SK-N-SH (cell line): ENCODE measurements around the gene CLEC16A. TPM values are rescaled to one million over a fixed set of nuclear protein-coding genes. Genes with fewer than 3 reads are reported as not detected.
A peak's percentile ranks its signal among the peaks of the same experiment; 100 is the strongest.

Experiments
- CTCF ChIA-PET: fragments of 300-600, 350-600 bp; formaldehyde crosslinking; extraction: SDS; loops from one replicate; lab custom pipeline; 2021; lab: Yijun Ruan, JAX
- POLR2A ChIA-PET: fragments of 350-600 bp; sonication (Branson Sonifier 250); formaldehyde crosslinking; extraction: SDS; loops from one replicate; lab custom pipeline; 2020; ENCODE audit warnings: antibody characterized with exemption, inconsistent platforms; lab: Yijun Ruan, JAX
- DNase-seq: peaks from one replicate; pipeline ENCODE4 v3.0.0; 2012
- H2AFZ ChIP-seq: fragments of 200-600 bp; sonication (generic); 2 replicates; pipeline ENCODE4 v1.8.1; 2016; ENCODE audit warnings: antibody characterized with exemption, mild to moderate bottlenecking, low read depth
- H3F3A ChIP-seq: fragments of 200-600 bp; sonication (generic); replicated peaks from 2 replicates; pipeline ENCODE3; 2016; ENCODE audit warnings: antibody characterized with exemption, mild to moderate bottlenecking; ENCODE audit not compliant: insufficient read depth
- H3K27ac ChIP-seq, 2 experiments: fragments of 200-500 bp in 1 of 2; fragments of 200-600 bp in 1 of 2; sonication (Bioruptor generic) in 1 of 2; sonication (generic), shearing (Covaris generic) in 1 of 2; 2 replicates each; pipeline versions ENCODE4 v1.5.1 to v1.6.1; 2014 to 2016; ENCODE audit warnings: low read depth in 2 of 2, inconsistent platforms in 1 of 2, low read length in 1 of 2, mild to moderate bottlenecking in 1 of 2, mixed read lengths in 1 of 2
- H3K27me3 ChIP-seq: fragments of 200-600 bp; sonication (generic), shearing (Covaris generic); 2 replicates; pipeline ENCODE4 v1.6.1; 2016; ENCODE audit warnings: mixed run types; ENCODE audit not compliant: insufficient read depth
- H3K36me3 ChIP-seq, 2 experiments: fragments of 200-500 bp in 1 of 2; fragments of 200-600 bp in 1 of 2; sonication (Bioruptor generic) in 1 of 2; sonication (generic) in 1 of 2; replicated peaks in 1 of 2; 2 replicates each; pipeline versions ENCODE3 to v1.5.1; 2014 to 2016; ENCODE audit warnings: low read length in 1 of 2, mild to moderate bottlenecking in 1 of 2; ENCODE audit not compliant: insufficient read depth in 2 of 2, control insufficient read depth in 1 of 2
- H3K4me1 ChIP-seq, 2 experiments: fragments of 200-500 bp in 1 of 2; fragments of 200-600 bp in 1 of 2; sonication (Bioruptor generic) in 1 of 2; sonication (generic), shearing (Covaris generic) in 1 of 2; 2 replicates each; pipeline versions ENCODE4 v1.5.1 to v1.6.1; 2014 to 2016; ENCODE audit warnings: low read depth in 1 of 2, low read length in 1 of 2, mixed run types in 1 of 2; ENCODE audit not compliant: insufficient read depth in 2 of 2, control insufficient read depth in 1 of 2
- H3K4me2 ChIP-seq: fragments of 200-600 bp; sonication (generic), shearing (Covaris generic); 2 replicates; pipeline ENCODE4 v1.6.1; 2017; ENCODE audit warnings: mixed run types
- H3K4me3 ChIP-seq, 2 experiments: fragments of 200-500 bp in 1 of 2; fragments of 200-600 bp in 1 of 2; sonication (Bioruptor generic) in 1 of 2; sonication (generic), shearing (Covaris generic) in 1 of 2; 2 replicates each; pipeline versions ENCODE4 v1.5.1 to v1.8.1; 2014 to 2016; ENCODE audit warnings: low read depth in 2 of 2, inconsistent platforms in 1 of 2, low read length in 1 of 2, mild to moderate bottlenecking in 1 of 2, mixed read lengths in 1 of 2, moderate library complexity in 1 of 2
- H3K79me2 ChIP-seq: fragments of 200-600 bp; sonication (generic); 2 replicates; pipeline ENCODE4 v1.8.1; 2017; ENCODE audit warnings: mild to moderate bottlenecking; ENCODE audit not compliant: insufficient read depth
- H3K9ac ChIP-seq: fragments of 200-600 bp; sonication (generic); 2 replicates; pipeline ENCODE4 v1.6.1; 2017; ENCODE audit warnings: mixed run types
- H3K9me2 ChIP-seq: fragments of 200-600 bp; sonication (generic); 2 replicates; pipeline ENCODE4 v1.6.1; 2017; ENCODE audit warnings: mixed run types
- H3K9me3 ChIP-seq: fragments of 200-600 bp; sonication (generic); 2 replicates; pipeline ENCODE4 v1.6.1; 2017; ENCODE audit warnings: mixed run types, mild to moderate bottlenecking, moderate library complexity
- H4K20me1 ChIP-seq: fragments of 200-600 bp; sonication (generic); 2 replicates; pipeline ENCODE4 v1.6.1; 2017; ENCODE audit warnings: mild to moderate bottlenecking, mixed run types; ENCODE audit not compliant: insufficient read depth
- CHD2 ChIP-seq: fragments of 150-350 bp; IDR thresholded peaks from 2 replicates; pipeline ENCODE4 v1.6.1; 2018; ENCODE audit warnings: low read length; ENCODE audit not compliant: partially characterized antibody
- ELF1 ChIP-seq: IDR thresholded peaks from 2 replicates; pipeline ENCODE4 v1.4.0; 2012
- EZH2phosphoT487 ChIP-seq: fragments of 200-600 bp; sonication (generic); IDR thresholded peaks from 2 replicates; pipeline ENCODE4 v1.6.1; 2017; ENCODE audit warnings: low read depth, mixed run types, mild to moderate bottlenecking, antibody characterized with exemption, moderate library complexity, borderline replicate concordance
- FOXJ3 ChIP-seq: sonication (generic); formaldehyde crosslinking; IDR thresholded peaks from 2 replicates; pipeline ENCODE4 v1.5.1; 2020; ENCODE audit warnings: mild to moderate bottlenecking, missing genetic modification reagents
- FOXM1 ChIP-seq: IDR thresholded peaks from 2 replicates; pipeline ENCODE4 v1.4.0; 2012; ENCODE audit warnings: low read depth, mild to moderate bottlenecking
- GATA2 ChIP-seq: sonication (generic); formaldehyde crosslinking; IDR thresholded peaks from 2 replicates; pipeline ENCODE4 v1.5.0; 2020; ENCODE audit warnings: mild to moderate bottlenecking, missing genetic modification reagents
- IRF3 ChIP-seq: fragments of 150-350 bp; IDR thresholded peaks from 2 replicates; pipeline ENCODE4 v1.6.1; 2016; ENCODE audit warnings: mild to moderate bottlenecking, low read depth, low read length
- JUND ChIP-seq: IDR thresholded peaks from 2 replicates; pipeline ENCODE4 v1.4.0; 2012
- MAX ChIP-seq: IDR thresholded peaks from 2 replicates; pipeline ENCODE4 v1.4.0; 2012; ENCODE audit warnings: low read depth
- MEF2A ChIP-seq: IDR thresholded peaks from 2 replicates; pipeline ENCODE4 v1.4.0; 2012; ENCODE audit warnings: low read depth, borderline replicate concordance
- MXI1 ChIP-seq: IDR thresholded peaks from 2 replicates; pipeline ENCODE4 v1.6.1; 2012; ENCODE audit warnings: mild to moderate bottlenecking, low read depth, low read length, improper control_type of control experiment
- RAD21 ChIP-seq: IDR thresholded peaks from 2 replicates; pipeline ENCODE4 v1.6.1; 2012; ENCODE audit warnings: mild to moderate bottlenecking, low read length
- RCOR1 ChIP-seq: fragments of 150-350 bp; IDR thresholded peaks from 2 replicates; pipeline ENCODE4 v1.6.1; 2017; ENCODE audit warnings: antibody characterized with exemption, low read length
- RFX5 ChIP-seq: IDR thresholded peaks from 2 replicates; pipeline ENCODE4 v1.6.1; 2012; ENCODE audit warnings: mild to moderate bottlenecking, improper control_type of control experiment, low read length
- RXRA ChIP-seq: IDR thresholded peaks from 2 replicates; pipeline ENCODE4 v1.4.0; 2012; ENCODE audit warnings: low read depth, mild to moderate bottlenecking, borderline replicate concordance
- SIN3A ChIP-seq: IDR thresholded peaks from 2 replicates; pipeline ENCODE4 v1.6.1; 2012; ENCODE audit warnings: low read depth, mild to moderate bottlenecking, low read length, moderate library complexity, borderline replicate concordance
- SMC3 ChIP-seq: IDR thresholded peaks from 2 replicates; pipeline ENCODE4 v1.6.1; 2012; ENCODE audit warnings: low read depth, low read length, improper control_type of control experiment
- TAF1 ChIP-seq: IDR thresholded peaks from 2 replicates; pipeline ENCODE4 v1.6.1; 2012; ENCODE audit warnings: low read depth, mild to moderate bottlenecking, low read length, moderate library complexity, borderline replicate concordance
- TCF12 ChIP-seq: IDR thresholded peaks from 2 replicates; pipeline ENCODE4 v1.4.0; 2012
- YY1 ChIP-seq: IDR thresholded peaks from 2 replicates; pipeline ENCODE4 v1.4.0; 2012; ENCODE audit warnings: low read depth, mild to moderate bottlenecking
- ZBTB33 ChIP-seq: IDR thresholded peaks from 2 replicates; pipeline ENCODE4 v1.4.0; 2012; ENCODE audit warnings: low read depth, borderline replicate concordance
- WGBS: methylation state at CpG from one replicate; pipeline ENCODE4 v1.1.6; 2017; ENCODE audit warnings: low lambda C conversion rate; 5-methylcytosine and 5-hydroxymethylcytosine counted together
- polyA plus RNA-seq, 3 experiments: library from polyadenylated mRNA; depleted of rRNA; stranded (reverse); fragments of >200 nt; gene quantifications; 2 replicates each; pipeline ENCODE4 v1.2.3, GENCODE V29; 2012
- TF ChIP-seq, protein P1 (sequence below): IDR thresholded peaks from 2 replicates; pipeline ENCODE4; 2012

CLEC16A gene
- polyA plus RNA-seq, 1 of the 3 experiments (the other 2 are of a cell fraction), result 13.7 TPM

DNA sequence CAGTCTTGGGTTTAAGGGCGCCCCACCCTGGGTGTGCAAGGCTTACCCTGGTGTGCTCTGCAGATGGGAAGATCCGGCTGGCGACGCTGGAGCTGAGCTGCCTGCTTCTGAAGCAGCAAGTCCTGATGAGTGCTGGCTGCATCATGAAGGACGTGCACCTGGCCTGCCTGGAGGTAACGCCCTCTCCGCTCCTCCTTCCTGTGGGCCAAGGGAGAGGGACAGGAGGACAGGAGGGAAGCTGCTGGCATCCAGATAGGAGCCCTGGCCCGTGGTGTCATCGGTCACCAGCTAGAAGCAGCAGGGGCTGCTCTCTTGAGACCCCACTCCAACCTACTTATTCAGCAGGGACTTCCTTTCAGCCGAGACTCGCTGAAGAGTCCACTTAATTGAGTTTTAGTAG, 97.8 kb downstream of the CLEC16A start:
- Histone ChIP-seq H3F3A (peaks cover 11% of the 10 kb centered on the region), H4K20me1 (no peaks in the 10 kb centered on the region), H3K36me3 (peaks cover 22 to 29% of the 10 kb centered on the region in 2 experiments), H3K27ac (no peak overlapping the region), H3K4me3 (no peak overlapping the region), H3K9me2 (no peaks in the 10 kb centered on the region), H3K9ac (no peak overlapping the region), H3K4me1 (peaks cover 14 to 15% of the 10 kb centered on the region in 2 experiments), H3K27me3 (no peaks in the 10 kb centered on the region), H3K4me2 (no peak overlapping the region), H3K79me2 (no peaks in the 10 kb centered on the region), H3K9me3 (no peaks in the 10 kb centered on the region), H2AFZ (no peak overlapping the region)
- POLR2A ChIA-PET, result no interaction called here
- 89% methylated on average over 5 of the region's 11 CpGs for WGBS
- CTCF ChIA-PET, result no interaction called here
- DNase-seq, result no peak
- TF ChIP-seq RFX5, result no peak
- TF ChIP-seq RCOR1, result no peak
- TF ChIP-seq MXI1, result no peak
- TF ChIP-seq MAX, result no peak
- TF ChIP-seq CHD2, result no peak
- no peak for TF ChIP-seq RAD21
- TF ChIP-seq, protein P1, sequence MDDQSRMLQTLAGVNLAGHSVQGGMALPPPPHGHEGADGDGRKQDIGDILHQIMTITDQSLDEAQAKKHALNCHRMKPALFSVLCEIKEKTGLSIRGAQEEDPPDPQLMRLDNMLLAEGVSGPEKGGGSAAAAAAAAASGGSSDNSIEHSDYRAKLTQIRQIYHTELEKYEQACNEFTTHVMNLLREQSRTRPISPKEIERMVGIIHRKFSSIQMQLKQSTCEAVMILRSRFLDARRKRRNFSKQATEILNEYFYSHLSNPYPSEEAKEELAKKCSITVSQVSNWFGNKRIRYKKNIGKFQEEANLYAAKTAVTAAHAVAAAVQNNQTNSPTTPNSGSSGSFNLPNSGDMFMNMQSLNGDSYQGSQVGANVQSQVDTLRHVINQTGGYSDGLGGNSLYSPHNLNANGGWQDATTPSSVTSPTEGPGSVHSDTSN, result no peak
- TF ChIP-seq RXRA, result no peak
- no peak for TF ChIP-seq EZH2phosphoT487
- no peak for TF ChIP-seq ELF1
- TF ChIP-seq IRF3, result no peak
- no peak for TF ChIP-seq YY1
- no peak for TF ChIP-seq TCF12
- no peak for TF ChIP-seq JUND
- TF ChIP-seq GATA2, result no peak
- no peak for TF ChIP-seq TAF1

DNA sequence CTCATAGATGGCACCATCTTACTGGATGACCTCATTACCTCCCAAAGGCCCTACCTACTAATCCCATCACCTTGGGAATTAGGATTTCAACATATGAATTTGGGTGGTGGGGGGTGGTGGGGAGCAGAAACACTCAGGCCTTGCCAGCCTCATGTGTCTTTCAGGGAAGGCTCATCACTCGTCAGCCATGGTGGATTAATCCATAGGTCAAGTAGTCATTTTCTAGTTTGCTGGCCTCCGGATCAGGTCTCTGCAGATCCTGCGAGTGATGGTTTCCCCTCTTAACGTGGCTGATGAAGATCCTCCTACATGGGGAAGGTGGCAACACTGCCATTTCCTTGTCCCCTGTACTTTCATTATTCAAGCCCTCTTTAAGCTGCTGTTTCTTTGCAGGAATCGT, 101.1 kb downstream of the CLEC16A start:
- ChIA-PET CTCF (interaction anchor here (0.8 to 1.2 kb wide), 4 partner anchors 14 to 212 kb away, joined by 3 to 4 read pairs (median 3); no protein-coding TSS in a partner anchor), POLR2A (interaction anchor here (0.7 kb wide), 1 partner anchor 356 kb away, joined by 4 read pairs; no protein-coding TSS in a partner anchor)
- Histone ChIP-seq H4K20me1 (no peaks in the 10 kb centered on the region), H3K36me3 (peaks cover 23 to 28% of the 10 kb centered on the region in 2 experiments), H3K79me2 (no peaks in the 10 kb centered on the region), H3K4me3 (no peak overlapping the region), H3F3A (peaks cover 12% of the 10 kb centered on the region), H3K27ac (peak overlapping the region in 1 of 2 experiments; percentile 72; a peak in 3 of 4 replicates), H3K9me2 (no peaks in the 10 kb centered on the region), H3K4me1 (peaks cover 25 to 26% of the 10 kb centered on the region in 2 experiments), H2AFZ (no peak overlapping the region), H3K27me3 (no peaks in the 10 kb centered on the region), H3K4me2 (no peak overlapping the region), H3K9me3 (no peaks in the 10 kb centered on the region), H3K9ac (no peak overlapping the region)
- WGBS, result 100% methylated on average over 2 of the region's 5 CpGs
- no peak for DNase-seq
- TF ChIP-seq ELF1 (no peak), MAX (no peak), MEF2A (no peak), ZBTB33 (no peak), MXI1 (no peak), GATA2 (no peak), FOXM1 (no peak), SMC3 (no peak), YY1 (no peak), FOXJ3 (CRISPR knock-in tag) (no peak), TAF1 (no peak), SIN3A (no peak)
